Activated CD4-positive, alpha-beta memory T cell treated with anti-CD3 and anti-CD28 coated beads, Interleukin-2, amount 10 ng/mL, durations not matched to agents 7 days and 5 days (primary cell): ENCODE measurements around the gene TEX13D. TPM values are rescaled to one million over a fixed set of nuclear protein-coding genes. Genes with fewer than 3 reads are reported as not detected.

ENCODE experiments used
- CTCF ChIA-PET: fragments of 350-600 bp; sonication (Branson Sonifier 250); formaldehyde crosslinking; loops from one replicate; lab custom pipeline; 2021; ENCODE audit warnings: antibody characterized with exemption, inconsistent platforms; lab: Charles Lee
- POLR2A ChIA-PET: fragments of 350-600 bp; sonication (Branson Sonifier 250); formaldehyde crosslinking; loops from one replicate; lab custom pipeline; 2021; ENCODE audit warnings: antibody characterized with exemption; lab: Charles Lee
- DNase-seq: peaks from one replicate; pipeline ENCODE4 v3.0.0-alpha.2; 2020
- H3K27ac Mint-ChIP-seq: one replicate; pipeline ENCODE4 v1.8.0; 2021; ENCODE audit warnings: mild to moderate bottlenecking, mixed read lengths
- H3K27me3 Mint-ChIP-seq: one replicate; pipeline ENCODE4 v1.8.0; 2021; ENCODE audit warnings: mixed read lengths
- H3K36me3 Mint-ChIP-seq: one replicate; pipeline ENCODE4 v1.8.0; 2021; ENCODE audit warnings: low read depth, mixed read lengths
- H3K4me1 Mint-ChIP-seq: one replicate; pipeline ENCODE4 v1.8.0; 2021; ENCODE audit warnings: mixed read lengths
- H3K4me3 Mint-ChIP-seq: one replicate; pipeline ENCODE4 v1.8.0; 2021; ENCODE audit warnings: mild to moderate bottlenecking, mixed read lengths
- H3K9me3 Mint-ChIP-seq: one replicate; pipeline ENCODE4 v1.8.0; 2021; ENCODE audit warnings: mixed read lengths
- total RNA-seq, 2 experiments: library from RNA; stranded (reverse); gene quantifications; one replicate each; pipeline ENCODE4 v1.2.3, GENCODE V29; 2021

The TEX13D gene
- total RNA-seq, 2 experiments from 2014 or later: not detected

DNA sequence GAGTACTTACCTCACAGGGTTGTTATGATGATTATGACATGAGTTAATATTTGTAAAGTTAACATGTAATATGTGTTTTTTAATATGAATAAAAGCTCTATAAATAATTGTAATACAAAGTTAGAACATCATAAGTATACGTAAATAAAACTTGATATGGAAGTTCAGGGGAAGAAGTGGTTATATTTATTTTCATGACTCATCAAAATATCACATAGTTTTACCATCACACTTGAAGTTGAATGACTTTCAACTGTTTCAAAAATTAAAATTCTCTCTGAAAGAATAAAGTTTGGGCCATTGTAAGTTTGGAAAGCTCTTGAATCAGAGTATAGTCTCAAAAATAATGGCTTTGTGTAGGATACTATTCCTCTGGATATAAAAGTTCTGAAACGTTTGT is 22.2 kb downstream of the TEX13D start:
- peak overlapping the region; percentile 67 for H3K4me3 Mint-ChIP-seq
- POLR2A ChIA-PET: interaction anchor here (0.9 to 9.8 kb wide), 4 partner anchors 8 to 137 kb away, joined by 3 to 118 read pairs (median 7); partner anchors contain the start of gene SH2D1A
- H3K27ac Mint-ChIP-seq: peak overlapping the region; percentile 68
- H3K4me1 Mint-ChIP-seq: peaks cover 61% of the 10 kb centered on the region
- H3K36me3 Mint-ChIP-seq: peaks cover 34% of the 10 kb centered on the region
- no peaks in the 10 kb centered on the region for H3K27me3 Mint-ChIP-seq
- H3K9me3 Mint-ChIP-seq: no peaks in the 10 kb centered on the region
- DNase-seq: no peak
- CTCF ChIA-PET: interaction anchor here (1.5 kb wide), 1 partner anchor 138 kb away, joined by 5 read pairs; no protein-coding TSS in a partner anchor

DNA sequence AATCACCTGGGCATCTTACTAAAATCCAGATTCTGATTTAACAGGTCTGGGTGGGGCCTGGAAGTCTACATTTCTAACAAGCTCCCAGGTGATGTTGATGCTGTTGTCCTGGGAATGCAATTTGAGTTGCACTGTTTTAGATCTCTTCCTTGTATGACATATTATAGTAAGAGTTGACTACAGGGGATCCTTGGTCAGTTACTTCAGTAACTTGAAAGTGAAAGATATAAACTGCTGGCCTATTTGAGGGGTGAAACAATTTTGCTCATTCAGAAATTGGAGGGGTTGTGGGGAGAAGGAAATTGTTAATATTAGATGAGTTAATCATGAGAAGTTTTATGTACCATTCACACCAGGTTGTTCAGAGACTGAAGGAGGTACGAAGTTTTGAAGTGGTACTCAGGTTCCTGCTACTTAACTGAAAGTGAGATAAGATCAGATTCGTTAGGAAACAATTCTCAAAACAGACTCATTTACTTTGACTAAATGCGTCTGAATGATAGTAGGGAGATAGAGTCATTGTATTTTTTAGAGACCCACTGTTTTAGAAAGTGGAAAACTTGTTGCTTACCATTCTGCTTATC is 26.4 kb downstream of the TEX13D start:
- no peak for DNase-seq
- no peaks in the 10 kb centered on the region for H3K27me3 Mint-ChIP-seq
- no peaks in the 10 kb centered on the region for H3K9me3 Mint-ChIP-seq
- CTCF ChIA-PET: interaction anchor here (0.6 to 1.3 kb wide), 4 partner anchors 9 to 148 kb away, joined by 3 to 4 read pairs (median 3); no protein-coding TSS in a partner anchor
- H3K27ac Mint-ChIP-seq: peak overlapping the region; percentile 86
- POLR2A ChIA-PET: interaction anchor here (0.8 to 9.8 kb wide), 5 partner anchors 13 to 143 kb away, joined by 3 to 118 read pairs (median 3); partner anchors contain the start of gene SH2D1A
- peaks cover 42% of the 10 kb centered on the region for H3K36me3 Mint-ChIP-seq
- peaks cover 61% of the 10 kb centered on the region for H3K4me1 Mint-ChIP-seq
- peak overlapping the region; percentile 74 for H3K4me3 Mint-ChIP-seq

DNA sequence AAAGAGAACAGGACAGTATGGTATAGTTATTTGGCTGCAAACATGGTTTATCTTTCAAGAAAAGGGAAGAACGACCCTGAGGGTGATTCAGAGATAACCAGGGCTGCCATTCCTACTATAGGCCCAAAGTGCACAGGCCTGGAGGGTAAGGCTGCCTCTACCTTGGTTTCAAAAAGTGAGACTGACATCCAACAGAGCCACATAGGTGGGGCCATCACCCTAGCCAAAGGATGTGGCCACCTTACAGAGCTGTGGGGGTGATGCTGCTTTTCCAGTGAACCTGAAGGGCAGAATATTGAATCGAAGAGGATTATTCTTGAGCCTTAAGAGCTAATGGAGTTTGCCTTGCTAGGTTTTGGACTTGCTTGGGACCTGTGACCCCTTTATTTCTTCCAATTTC is 29.6 kb downstream of the TEX13D start:
- H3K27me3 Mint-ChIP-seq: no peaks in the 10 kb centered on the region
- peaks cover 43% of the 10 kb centered on the region for H3K36me3 Mint-ChIP-seq
- POLR2A ChIA-PET: interaction anchor here (0.5 to 3.1 kb wide), 9 partner anchors 8 to 401 kb away, joined by 3 to 41 read pairs (median 4); partner anchors contain the start of gene SH2D1A
- H3K4me1 Mint-ChIP-seq: peaks cover 50% of the 10 kb centered on the region
- peak; percentile 54 for DNase-seq
- H3K9me3 Mint-ChIP-seq: no peaks in the 10 kb centered on the region
- peak overlapping the region; percentile 48 for H3K4me3 Mint-ChIP-seq
- CTCF ChIA-PET: interaction anchor here (1.1 kb wide), 1 partner anchor 151 kb away, joined by 3 read pairs; no protein-coding TSS in a partner anchor
- H3K27ac Mint-ChIP-seq: peak overlapping the region; percentile 78

DNA sequence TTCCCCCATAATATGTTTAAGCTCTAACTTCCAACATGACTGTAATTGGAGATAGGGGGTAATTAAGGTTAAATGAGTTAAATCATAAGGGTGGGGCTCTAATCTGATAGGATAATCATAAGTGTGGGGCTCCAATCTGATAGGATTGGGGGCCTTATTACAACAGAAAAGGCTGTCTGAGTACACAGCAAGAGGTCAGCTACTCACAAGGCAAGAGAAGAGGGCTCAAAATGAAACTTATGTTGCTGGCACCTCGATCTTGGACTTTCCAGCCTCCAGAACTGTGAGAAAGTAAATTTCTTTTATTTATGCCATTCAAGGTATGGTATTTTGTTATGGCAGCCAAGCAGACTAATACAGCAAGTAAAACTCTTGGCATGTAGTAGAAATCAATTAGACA is 30.3 kb downstream of the TEX13D start:
- DNase-seq: no peak
- Mint-ChIP-seq H3K4me3 (peak overlapping the region; percentile 48), H3K4me1 (peaks cover 50% of the 10 kb centered on the region), H3K9me3 (no peaks in the 10 kb centered on the region), H3K27ac (peak overlapping the region; percentile 78), H3K36me3 (peaks cover 38% of the 10 kb centered on the region), H3K27me3 (no peaks in the 10 kb centered on the region)
- ChIA-PET CTCF (interaction anchor here (1.1 kb wide), 1 partner anchor 152 kb away, joined by 3 read pairs; no protein-coding TSS in a partner anchor), POLR2A (interaction anchor here (0.9 to 3.1 kb wide), 8 partner anchors 8 to 402 kb away, joined by 3 to 41 read pairs (median 4); partner anchors contain the start of gene SH2D1A)

DNA sequence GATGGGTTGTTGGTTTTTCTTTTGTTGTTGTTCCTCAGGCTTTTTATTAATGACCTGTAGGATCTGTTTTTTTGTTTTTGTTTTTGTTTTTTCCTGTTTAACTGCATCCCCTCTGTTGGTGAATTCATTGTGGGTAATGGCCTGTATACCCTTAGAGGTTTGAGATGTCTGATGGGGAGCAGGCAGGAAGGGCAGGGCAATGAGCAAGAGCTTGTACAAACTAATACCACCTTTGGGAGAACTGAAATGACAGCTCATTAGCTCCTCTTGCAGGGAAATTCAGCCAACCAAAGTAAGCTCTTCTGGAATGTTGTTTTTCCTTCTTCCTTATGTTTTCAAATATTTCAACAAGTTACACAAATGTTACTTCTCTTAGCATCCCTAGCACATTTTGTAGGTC is 37.3 kb downstream of the TEX13D start:
- Mint-ChIP-seq H3K27me3 (no peaks in the 10 kb centered on the region), H3K4me1 (peaks cover 38% of the 10 kb centered on the region), H3K4me3 (no peak overlapping the region), H3K27ac (no peak overlapping the region), H3K36me3 (peaks cover 65% of the 10 kb centered on the region), H3K9me3 (no peaks in the 10 kb centered on the region)
- DNase-seq: no peak
- POLR2A ChIA-PET: interaction anchor here (1.6 kb wide), 1 partner anchor 23 kb away, joined by 8 read pairs; the partner anchor contains the start of gene SH2D1A
- CTCF ChIA-PET: no interaction called here

DNA sequence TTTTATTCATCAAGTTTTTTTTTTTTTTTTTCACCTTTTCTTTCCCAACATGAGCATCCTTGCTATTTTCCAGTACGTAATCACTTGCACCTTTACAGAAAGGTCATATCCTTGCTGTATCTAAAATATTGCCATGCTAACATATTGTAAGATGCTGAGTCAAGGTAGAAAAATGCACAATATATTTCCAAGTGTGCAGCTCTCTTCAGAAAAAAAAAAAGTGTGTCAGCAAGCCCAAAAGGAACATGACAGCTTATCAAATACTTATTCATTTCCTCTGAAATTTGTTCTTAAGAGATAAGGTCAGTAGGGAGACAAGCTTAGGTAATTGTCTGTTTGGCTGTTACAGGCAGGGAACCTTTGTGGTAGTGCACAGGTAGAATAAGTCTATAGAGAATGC is 40.9 kb downstream of the TEX13D start:
- H3K27ac Mint-ChIP-seq: no peak overlapping the region
- H3K27me3 Mint-ChIP-seq: no peaks in the 10 kb centered on the region
- peaks cover 34% of the 10 kb centered on the region for H3K4me1 Mint-ChIP-seq
- CTCF ChIA-PET: interaction anchor here (0.7 to 1.5 kb wide), 4 partner anchors 10 to 595 kb away, joined by 3 read pairs; no protein-coding TSS in a partner anchor
- DNase-seq: no peak
- no peak overlapping the region for H3K4me3 Mint-ChIP-seq
- no peaks in the 10 kb centered on the region for H3K9me3 Mint-ChIP-seq
- H3K36me3 Mint-ChIP-seq: peaks cover 46% of the 10 kb centered on the region
- POLR2A ChIA-PET: interaction anchor here (1.0 kb wide), 1 partner anchor 15 kb away, joined by 3 read pairs; no protein-coding TSS in a partner anchor

DNA sequence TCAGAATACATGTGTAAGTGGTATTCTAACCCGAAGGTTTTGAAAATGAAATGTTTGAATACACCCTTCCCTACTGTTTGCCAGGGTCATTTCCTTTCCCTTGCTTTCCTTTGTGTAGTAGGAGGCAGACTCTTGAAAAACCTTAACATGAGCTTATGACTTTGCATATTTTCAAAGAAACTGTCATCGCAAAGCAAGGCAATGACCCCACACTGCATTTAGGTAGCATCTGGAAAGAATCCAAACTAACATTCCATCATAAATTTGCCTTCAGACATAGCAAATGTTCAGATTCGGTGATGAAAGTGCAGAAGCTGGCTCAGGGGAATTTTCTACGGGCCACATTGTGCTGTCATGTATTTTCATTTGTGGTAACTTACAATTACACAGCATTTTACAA is 46.2 kb downstream of the TEX13D start:
- Mint-ChIP-seq H3K4me3 (no peak overlapping the region), H3K4me1 (peaks cover 18% of the 10 kb centered on the region), H3K36me3 (peaks cover 30% of the 10 kb centered on the region), H3K27ac (no peak overlapping the region), H3K9me3 (no peaks in the 10 kb centered on the region), H3K27me3 (no peaks in the 10 kb centered on the region)
- ChIA-PET CTCF (interaction anchor here (1.6 kb wide), 1 partner anchor 10 kb away, joined by 4 read pairs; no protein-coding TSS in a partner anchor), POLR2A (interaction anchor here (0.8 to 1.3 kb wide), 3 partner anchors 11 to 26 kb away, joined by 3 to 4 read pairs (median 3); no protein-coding TSS in a partner anchor)
- no peak for DNase-seq

DNA sequence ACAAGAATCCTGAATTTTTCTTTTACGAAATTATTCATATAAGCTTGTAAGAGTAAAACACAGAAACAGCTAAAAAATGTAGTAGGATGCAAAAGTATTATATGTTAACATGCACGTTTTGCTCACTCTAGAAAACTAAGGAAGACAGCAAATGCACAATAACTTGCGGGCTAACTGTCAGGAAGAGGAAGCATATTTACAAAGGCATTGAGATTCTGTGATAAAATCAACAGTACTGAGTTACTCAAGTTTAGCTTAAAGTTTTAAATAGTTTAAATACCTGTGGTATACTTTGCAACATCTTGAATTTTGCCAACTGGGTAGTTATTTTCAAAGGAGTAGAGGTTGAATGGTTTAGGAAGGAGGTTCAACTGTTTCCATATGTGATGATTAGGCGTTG is 50.9 kb downstream of the TEX13D start:
- H3K27me3 Mint-ChIP-seq: no peaks in the 10 kb centered on the region
- peaks cover 39% of the 10 kb centered on the region for H3K36me3 Mint-ChIP-seq
- DNase-seq: no peak
- CTCF ChIA-PET: interaction anchor here (0.6 to 1.4 kb wide), 2 partner anchors 10 to 500 kb away, joined by 3 read pairs; no protein-coding TSS in a partner anchor
- no peak overlapping the region for H3K27ac Mint-ChIP-seq
- POLR2A ChIA-PET: no interaction called here
- no peak overlapping the region for H3K4me3 Mint-ChIP-seq
- no peaks in the 10 kb centered on the region for H3K9me3 Mint-ChIP-seq
- H3K4me1 Mint-ChIP-seq: peaks cover 16% of the 10 kb centered on the region

DNA sequence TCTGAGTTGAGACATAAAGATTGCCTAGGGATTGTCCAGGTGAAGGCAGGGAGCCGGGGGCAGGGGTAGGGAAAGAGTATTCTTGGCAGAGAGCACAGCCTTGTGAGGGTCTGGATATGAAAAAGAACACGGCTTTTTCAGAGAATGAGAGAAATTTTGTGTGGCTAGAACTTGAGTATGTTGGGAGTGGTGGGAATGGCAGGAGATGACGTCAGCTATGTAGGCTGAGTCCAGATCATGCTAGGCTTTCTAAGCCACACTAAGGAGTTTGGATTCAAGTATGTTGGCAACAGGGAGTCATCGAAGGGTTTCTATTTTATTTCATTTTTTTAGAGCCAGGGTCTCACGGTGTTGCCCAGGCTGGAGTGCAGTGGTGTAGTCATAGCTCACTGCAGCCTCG is 53.9 kb downstream of the TEX13D start:
- POLR2A ChIA-PET: interaction anchor here (0.7 kb wide), 1 partner anchor 40 kb away, joined by 3 read pairs; the partner anchor contains the start of gene SH2D1A

More for the DNA sequence above, 53.9 kb downstream of the TEX13D start:
- no peaks in the 10 kb centered on the region for H3K27me3 Mint-ChIP-seq
- H3K36me3 Mint-ChIP-seq: peaks cover 28% of the 10 kb centered on the region
- no peaks in the 10 kb centered on the region for H3K9me3 Mint-ChIP-seq
- no peak overlapping the region for H3K27ac Mint-ChIP-seq
- CTCF ChIA-PET: no interaction called here
- peaks cover 16% of the 10 kb centered on the region for H3K4me1 Mint-ChIP-seq
- H3K4me3 Mint-ChIP-seq: no peak overlapping the region
- no peak for DNase-seq

Other genes starting within 250 kb of the TEX13D start
- gene SH2D1A, start 13.9 kb downstream of the TEX13D start, total RNA-seq: 10 to 100 TPM; 58.3 to 61.2 TPM